Measurements from ENCODE around the gene NPIPB13. TPM values are rescaled to one million over a fixed set of nuclear protein-coding genes. Genes with fewer than 3 reads are reported as not detected.
"Not testable (repeated sequence)": the region's sequence is repeated elsewhere in the genome, so short reads cannot be mapped to it uniquely, and the experiment has no call there.

NPIPB13 gene
- 14.4 TPM for polyA plus RNA-seq (2013)

DNA sequence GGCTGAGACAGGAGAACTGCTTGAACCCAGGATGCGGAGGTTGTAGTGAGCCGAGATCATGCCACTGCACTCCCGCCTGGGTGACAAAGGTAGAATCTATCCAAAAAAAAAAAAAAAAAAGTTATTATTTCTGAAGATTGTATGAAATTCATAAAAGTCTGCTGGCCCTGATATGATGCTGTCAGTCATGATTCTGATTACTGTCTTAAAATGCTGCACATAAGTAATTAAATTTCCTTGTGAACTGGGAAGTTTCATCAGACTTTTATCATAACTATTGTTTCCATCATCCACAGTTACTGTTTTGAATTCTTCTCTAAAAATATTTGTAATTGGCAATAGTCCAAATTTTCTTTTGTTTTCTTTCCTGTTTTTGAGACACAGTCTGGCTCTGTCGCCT is at the start of gene NPIPB13:
Gene NPIPB13 (minus strand): TSS at position 101 of the 400 bp plus-strand sequence. CDS start 2,906 bp downstream, outside the sequence.
- POLR2A ChIA-PET; H3K4me3 ChIP-seq (ENCODE audit: control insufficient read depth in 1 of 7, extremely low read depth in 1 of 7, insufficient read depth in 4 of 7, low read depth in 2 of 7, low read length in 6 of 7); DNase-seq; CTCF ChIA-PET; H3K27me3 ChIP-seq (replicated peaks in 2 of 5; ENCODE audit: control insufficient read depth in 4 of 5, insufficient read depth in 5 of 5, low read length in 4 of 5); H3K9me3 ChIP-seq (ENCODE audit: control extremely low read depth in 1 of 5, control insufficient read depth in 4 of 5, insufficient read depth in 2 of 5, low read depth in 1 of 5, low read length in 4 of 5); H3K36me3 ChIP-seq (ENCODE audit: control insufficient read depth in 4 of 4, insufficient read depth in 4 of 4, low read length in 3 of 4); H3K27ac ChIP-seq (ENCODE audit: insufficient read depth in 1 of 2, low read depth in 1 of 2, low read length in 2 of 2, poor library complexity in 1 of 2, severe bottlenecking in 2 of 2); H3K4me1 ChIP-seq (ENCODE audit: control extremely low read depth in 1 of 4, control insufficient read depth in 4 of 4, insufficient read depth in 4 of 4, low read length in 3 of 4): not testable (repeated sequence)
- WGBS (ENCODE audit: insufficient coverage), result no CpG with 5 or more reads among the region's 4 CpGs

DNA sequence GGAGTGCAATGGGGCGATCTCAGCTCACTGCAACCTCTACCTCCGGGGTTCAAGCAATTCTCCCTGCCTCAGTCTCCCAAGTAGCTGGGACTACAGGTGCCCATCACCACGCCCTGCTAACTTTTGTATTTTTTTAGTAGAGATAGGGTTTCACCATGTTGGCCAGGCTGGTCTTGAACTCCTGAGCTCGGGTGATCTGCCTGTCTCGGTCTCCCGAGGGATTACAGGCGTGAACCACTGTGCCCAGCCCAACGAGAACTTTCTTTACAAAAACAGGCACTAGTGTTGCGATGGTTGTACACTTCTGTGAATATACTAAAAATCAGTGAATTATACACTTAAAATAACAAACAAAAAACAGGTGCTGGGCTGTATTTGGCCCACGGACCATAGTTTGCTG is 34.1 kb upstream of the NPIPB13 start:
- DNase-seq; CTCF ChIA-PET; POLR2A ChIA-PET; H3K27ac ChIP-seq (ENCODE audit: insufficient read depth in 1 of 2, low read depth in 1 of 2, low read length in 2 of 2, poor library complexity in 1 of 2, severe bottlenecking in 2 of 2); H3K4me1 ChIP-seq (ENCODE audit: control extremely low read depth in 1 of 4, control insufficient read depth in 4 of 4, insufficient read depth in 4 of 4, low read length in 3 of 4); H3K9me3 ChIP-seq (ENCODE audit: control extremely low read depth in 1 of 5, control insufficient read depth in 4 of 5, insufficient read depth in 2 of 5, low read depth in 1 of 5, low read length in 4 of 5); H3K36me3 ChIP-seq (ENCODE audit: control insufficient read depth in 4 of 4, insufficient read depth in 4 of 4, low read length in 3 of 4); H3K27me3 ChIP-seq (replicated peaks in 2 of 5; ENCODE audit: control insufficient read depth in 4 of 5, insufficient read depth in 5 of 5, low read length in 4 of 5); H3K4me3 ChIP-seq (ENCODE audit: control insufficient read depth in 1 of 7, extremely low read depth in 1 of 7, insufficient read depth in 4 of 7, low read depth in 2 of 7, low read length in 6 of 7): not testable (repeated sequence)
- no CpG with 5 or more reads among the region's 10 CpGs for WGBS (ENCODE audit: insufficient coverage)

- H3K36me3 ChIP-seq (ENCODE audit: control insufficient read depth in 4 of 4, insufficient read depth in 4 of 4, low read length in 3 of 4); CTCF ChIA-PET: not testable (repeated sequence)
Observed at GRCh38 chr16:30278523-30278922, 30.2 kb upstream of the NPIPB13 start.

DNA sequence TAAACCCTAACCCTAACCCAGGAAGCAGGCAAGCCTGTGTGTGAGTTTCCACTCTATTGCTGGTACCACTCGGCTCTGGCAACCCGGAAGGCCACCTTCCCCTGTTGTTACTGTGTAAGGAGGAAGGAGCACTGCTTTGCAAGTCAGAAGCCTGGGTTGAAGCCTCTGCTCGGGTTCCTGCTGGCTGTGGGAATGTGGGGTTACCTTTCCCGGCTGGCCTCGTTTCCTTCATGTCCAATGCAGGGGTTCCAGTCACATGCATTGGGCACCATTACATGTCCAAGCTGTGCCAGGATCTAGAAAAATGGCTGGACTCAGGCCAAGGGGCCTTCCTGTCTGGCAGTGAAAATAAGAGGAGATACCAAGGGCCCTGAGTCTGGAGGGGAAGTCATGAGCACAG is 31.2 kb downstream of the NPIPB13 start:
- WGBS (ENCODE audit: insufficient coverage), result no CpG with 5 or more reads among the region's 5 CpGs
- POLR2A ChIA-PET; DNase-seq; H3K36me3 ChIP-seq (ENCODE audit: control insufficient read depth in 4 of 4, insufficient read depth in 4 of 4, low read length in 3 of 4); H3K27me3 ChIP-seq (replicated peaks in 2 of 5; ENCODE audit: control insufficient read depth in 4 of 5, insufficient read depth in 5 of 5, low read length in 4 of 5); CTCF ChIA-PET; H3K4me1 ChIP-seq (ENCODE audit: control extremely low read depth in 1 of 4, control insufficient read depth in 4 of 4, insufficient read depth in 4 of 4, low read length in 3 of 4); H3K9me3 ChIP-seq (ENCODE audit: control extremely low read depth in 1 of 5, control insufficient read depth in 4 of 5, insufficient read depth in 2 of 5, low read depth in 1 of 5, low read length in 4 of 5); H3K4me3 ChIP-seq (ENCODE audit: control insufficient read depth in 1 of 7, extremely low read depth in 1 of 7, insufficient read depth in 4 of 7, low read depth in 2 of 7, low read length in 6 of 7); H3K27ac ChIP-seq (ENCODE audit: insufficient read depth in 1 of 2, low read depth in 1 of 2, low read length in 2 of 2, poor library complexity in 1 of 2, severe bottlenecking in 2 of 2): not testable (repeated sequence)

More at GRCh38 chr16:30278523-30278922, 30.2 kb upstream of the NPIPB13 start:
- DNase-seq; H3K27me3 ChIP-seq (replicated peaks in 2 of 5; ENCODE audit: control insufficient read depth in 4 of 5, insufficient read depth in 5 of 5, low read length in 4 of 5); H3K27ac ChIP-seq (ENCODE audit: insufficient read depth in 1 of 2, low read depth in 1 of 2, low read length in 2 of 2, poor library complexity in 1 of 2, severe bottlenecking in 2 of 2); H3K4me3 ChIP-seq (ENCODE audit: control insufficient read depth in 1 of 7, extremely low read depth in 1 of 7, insufficient read depth in 4 of 7, low read depth in 2 of 7, low read length in 6 of 7); H3K4me1 ChIP-seq (ENCODE audit: control extremely low read depth in 1 of 4, control insufficient read depth in 4 of 4, insufficient read depth in 4 of 4, low read length in 3 of 4); H3K9me3 ChIP-seq (ENCODE audit: control extremely low read depth in 1 of 5, control insufficient read depth in 4 of 5, insufficient read depth in 2 of 5, low read depth in 1 of 5, low read length in 4 of 5); POLR2A ChIA-PET: not testable (repeated sequence)
- no CpG with 5 or more reads among the region's 3 CpGs for WGBS (ENCODE audit: insufficient coverage)

DNA sequence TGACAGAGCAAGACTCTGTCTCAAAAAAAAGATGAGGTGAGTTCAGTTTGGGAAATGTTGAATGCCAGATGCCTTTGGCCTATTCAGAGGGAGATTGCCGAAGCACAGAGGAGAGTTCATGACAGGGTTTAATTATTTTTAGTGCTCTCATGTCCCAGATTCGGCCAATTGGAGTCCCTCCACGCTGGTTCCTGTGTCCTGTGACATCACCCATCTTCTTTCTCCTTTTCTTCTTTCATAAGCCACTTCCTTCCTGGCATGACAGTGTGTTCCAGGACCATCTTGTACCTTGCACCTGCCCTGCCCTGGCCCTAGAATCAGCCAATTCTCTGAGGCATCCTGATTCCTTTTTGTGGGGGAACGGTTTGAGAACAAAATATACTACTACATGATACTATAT is 36.9 kb downstream of the NPIPB13 start:
- no CpG with 5 or more reads among the region's 4 CpGs for WGBS (ENCODE audit: insufficient coverage)
- H3K9me3 ChIP-seq (ENCODE audit: control extremely low read depth in 1 of 5, control insufficient read depth in 4 of 5, insufficient read depth in 2 of 5, low read depth in 1 of 5, low read length in 4 of 5); H3K4me3 ChIP-seq (ENCODE audit: control insufficient read depth in 1 of 7, extremely low read depth in 1 of 7, insufficient read depth in 4 of 7, low read depth in 2 of 7, low read length in 6 of 7); POLR2A ChIA-PET; CTCF ChIA-PET; DNase-seq; H3K27me3 ChIP-seq (replicated peaks in 2 of 5; ENCODE audit: control insufficient read depth in 4 of 5, insufficient read depth in 5 of 5, low read length in 4 of 5); H3K36me3 ChIP-seq (ENCODE audit: control insufficient read depth in 4 of 4, insufficient read depth in 4 of 4, low read length in 3 of 4); H3K27ac ChIP-seq (ENCODE audit: insufficient read depth in 1 of 2, low read depth in 1 of 2, low read length in 2 of 2, poor library complexity in 1 of 2, severe bottlenecking in 2 of 2); H3K4me1 ChIP-seq (ENCODE audit: control extremely low read depth in 1 of 4, control insufficient read depth in 4 of 4, insufficient read depth in 4 of 4, low read length in 3 of 4): not testable (repeated sequence)

DNA sequence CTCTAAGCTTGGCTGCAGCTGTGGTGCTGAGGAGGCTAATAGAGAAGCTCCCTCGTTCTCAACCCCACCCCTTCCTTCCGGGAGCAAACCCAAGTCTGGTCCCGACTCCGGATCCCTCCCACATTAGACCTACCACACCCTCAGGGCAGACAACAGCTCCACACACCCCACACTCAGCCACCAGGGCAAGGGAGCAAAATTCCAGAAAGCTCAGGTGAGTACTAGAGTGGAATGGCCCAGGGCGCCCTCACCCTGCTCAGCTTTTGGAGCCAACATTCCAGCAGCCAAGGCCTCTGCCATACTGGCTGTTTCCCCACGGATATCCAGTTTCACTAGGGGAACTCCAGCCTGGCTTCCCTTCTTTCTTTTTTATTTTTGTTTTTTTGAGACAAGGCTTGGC is 39.2 kb downstream of the NPIPB13 start:
- CTCF ChIA-PET; H3K9me3 ChIP-seq (ENCODE audit: control extremely low read depth in 1 of 5, control insufficient read depth in 4 of 5, insufficient read depth in 2 of 5, low read depth in 1 of 5, low read length in 4 of 5); DNase-seq; H3K27me3 ChIP-seq (replicated peaks in 2 of 5; ENCODE audit: control insufficient read depth in 4 of 5, insufficient read depth in 5 of 5, low read length in 4 of 5); H3K4me1 ChIP-seq (ENCODE audit: control extremely low read depth in 1 of 4, control insufficient read depth in 4 of 4, insufficient read depth in 4 of 4, low read length in 3 of 4); POLR2A ChIA-PET; H3K36me3 ChIP-seq (ENCODE audit: control insufficient read depth in 4 of 4, insufficient read depth in 4 of 4, low read length in 3 of 4); H3K27ac ChIP-seq (ENCODE audit: insufficient read depth in 1 of 2, low read depth in 1 of 2, low read length in 2 of 2, poor library complexity in 1 of 2, severe bottlenecking in 2 of 2); H3K4me3 ChIP-seq (ENCODE audit: control insufficient read depth in 1 of 7, extremely low read depth in 1 of 7, insufficient read depth in 4 of 7, low read depth in 2 of 7, low read length in 6 of 7): not testable (repeated sequence)
- WGBS (ENCODE audit: insufficient coverage), result no CpG with 5 or more reads among the region's 6 CpGs

- DNase-seq; H3K4me3 ChIP-seq (ENCODE audit: control insufficient read depth in 1 of 7, extremely low read depth in 1 of 7, insufficient read depth in 4 of 7, low read depth in 2 of 7, low read length in 6 of 7); H3K9me3 ChIP-seq (ENCODE audit: control extremely low read depth in 1 of 5, control insufficient read depth in 4 of 5, insufficient read depth in 2 of 5, low read depth in 1 of 5, low read length in 4 of 5); H3K36me3 ChIP-seq (ENCODE audit: control insufficient read depth in 4 of 4, insufficient read depth in 4 of 4, low read length in 3 of 4); H3K4me1 ChIP-seq (ENCODE audit: control extremely low read depth in 1 of 4, control insufficient read depth in 4 of 4, insufficient read depth in 4 of 4, low read length in 3 of 4); POLR2A ChIA-PET; H3K27me3 ChIP-seq (replicated peaks in 2 of 5; ENCODE audit: control insufficient read depth in 4 of 5, insufficient read depth in 5 of 5, low read length in 4 of 5); H3K27ac ChIP-seq (ENCODE audit: insufficient read depth in 1 of 2, low read depth in 1 of 2, low read length in 2 of 2, poor library complexity in 1 of 2, severe bottlenecking in 2 of 2); CTCF ChIA-PET: not testable (repeated sequence)
- no CpG with 5 or more reads among the region's 9 CpGs for WGBS (ENCODE audit: insufficient coverage)
Observed at GRCh38 chr16:30207063-30207704, 41.1 kb downstream of the NPIPB13 start.
